ENCODE results near the gene ANXA2R. TPM values are rescaled to one million over a fixed set of nuclear protein-coding genes. Genes with fewer than 3 reads are reported as not detected.

The ANXA2R gene
- total and polyA plus RNA-seq, 9 of the 15 experiments (the other 6 are each of a cell fraction or from before 2014, with no cell fraction given): 2.1 to 4.8 (median 3.4) TPM

- TF ChIP-seq CREB1 (IDR thresholded peaks at IDR 0.05) (no peak), CREB1 (CRISPR knock-in tag; IDR thresholded peaks at IDR 0.05) (peak; percentile 42; the same call in 1 of the 2 replicates), ZNF407 (IDR thresholded peaks at IDR 0.05; ENCODE audit: low read depth) (peak; percentile 10; the same call in 1 of the 2 replicates), ARNT (IDR thresholded peaks at IDR 0.05) (peak in 1 of 2 experiments; percentile 70; a peak in 1 of 4 replicates), HINFP (tag; conservative IDR thresholded peaks at IDR 0.05; ENCODE audit: low read depth) (peak; percentile 35; the same call in 1 of the 2 replicates), NR2C2 (CRISPR knock-in tag; IDR thresholded peaks at IDR 0.05) (0 out of 2 replicates have a peak, but pooled peaks have one; percentile 46), NR2C2 (tag; IDR thresholded peaks at IDR 0.05) (no peak), HES1 (IDR thresholded peaks at IDR 0.05; ENCODE audit: low read depth) (peak; percentile 62; the same call in 1 of the 2 replicates), TOE1 (IDR thresholded peaks at IDR 0.05; ENCODE audit: borderline replicate concordance) (no peak), TOE1 (CRISPR knock-in tag; IDR thresholded peaks at IDR 0.05; ENCODE audit: borderline replicate concordance, low read depth) (0 out of 2 replicates have a peak, but pooled peaks have one; percentile 64), L3MBTL2 (IDR thresholded peaks at IDR 0.05) (peak; percentile 54; the same call in 1 of the 2 replicates), BRD4 (IDR thresholded peaks at IDR 0.05) (peak; percentile 52; the same call in 1 of the 2 replicates), ZNF280A (IDR thresholded peaks at IDR 0.05; ENCODE audit: low read depth, partially characterized antibody) (no peak), KAT8 (IDR thresholded peaks at IDR 0.05; ENCODE audit: low read depth) (peak; percentile 88), ASH1L (IDR thresholded peaks at IDR 0.05; ENCODE audit: borderline replicate concordance, low read depth, partially characterized antibody) (no peak)
Observed at GRCh38 chr5:43065948-43066798, 26.1 kb upstream of the ANXA2R start (continued).

All from K562 (cell line).